GM20431 (cell line): ENCODE measurements around the gene ATP9A.
"Not testable (repeated sequence)": the region's sequence is repeated elsewhere in the genome, so short reads cannot be mapped to it uniquely, and the experiment has no call there.

Source experiments
- in situ Hi-C: fragments of 300-500 bp; cut with MseI, MboI; formaldehyde crosslinking; loops from one replicate; pipeline ENCODE4 v1.15.0; 2020; ENCODE audit warnings: low sequenced_read_pairs; ENCODE audit not compliant: unreplicated experiment

ATP9A gene

GRCh38 chr20:51665543-51666118 lies 102.6 kb downstream of the ATP9A start:
- in situ Hi-C loops, result no loop called here

GRCh38 chr20:51661609-51662178 lies 106.5 kb downstream of the ATP9A start:
- in situ Hi-C loops, result no loop called here

GRCh38 chr20:51660672-51661608 lies 107.2 kb downstream of the ATP9A start:
- in situ Hi-C loops, result no loop called here

DNA sequence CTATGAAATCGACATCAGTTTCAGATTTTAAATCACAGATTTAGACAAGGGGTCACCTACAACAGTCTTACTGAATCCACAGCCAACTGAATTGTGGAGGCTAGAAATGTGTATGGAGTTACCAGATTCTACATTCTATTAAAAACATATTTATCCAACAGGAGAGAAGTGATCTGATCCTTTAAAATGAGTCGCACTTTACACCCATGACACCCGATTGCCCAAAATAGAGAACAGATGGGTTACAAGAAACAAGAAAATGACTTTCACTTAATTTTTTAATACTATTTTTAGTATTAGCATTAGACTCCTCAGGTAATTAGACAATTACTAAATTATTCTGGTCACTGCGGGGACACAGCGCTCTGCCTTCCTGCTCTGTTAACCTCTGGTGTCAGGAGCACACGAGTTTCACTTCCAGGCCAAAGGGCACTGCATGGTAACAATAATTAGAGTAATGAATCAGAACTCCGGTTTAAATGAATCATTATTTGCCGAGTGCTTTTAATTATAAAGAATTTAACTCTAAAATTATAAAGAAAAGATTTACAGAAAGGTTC lies 108.6 kb downstream of the ATP9A start:
- in situ Hi-C loops, result no loop called here

DNA sequence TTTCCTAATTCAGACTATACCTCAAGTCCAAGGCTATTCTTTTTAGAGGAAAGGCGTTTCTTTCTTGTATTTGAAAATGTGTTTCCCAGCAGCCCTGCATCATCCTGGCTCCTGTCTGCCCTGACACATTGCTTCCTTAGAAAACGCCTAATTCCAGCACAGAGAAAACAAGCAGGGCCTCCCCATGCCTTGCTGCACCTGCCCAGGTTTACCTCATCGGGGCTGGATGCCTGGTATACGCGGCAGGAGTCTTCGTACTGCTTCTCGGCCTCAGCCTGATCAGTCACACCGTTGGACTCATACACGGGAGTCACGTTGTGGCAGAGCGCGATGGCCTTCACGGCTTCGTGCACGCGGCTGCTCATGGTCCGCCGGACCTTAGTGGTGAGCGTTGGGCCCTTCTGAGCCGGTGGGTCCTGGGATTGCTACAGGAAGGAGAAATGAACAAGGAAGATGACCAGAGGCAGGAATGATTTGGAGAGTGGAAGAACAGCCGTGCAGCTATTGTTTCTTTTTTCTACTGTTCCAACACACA lies 111.4 kb downstream of the ATP9A start:
- in situ Hi-C loops, result no loop called here

GRCh38 chr20:51656089-51656488 lies 112.1 kb downstream of the ATP9A start:
- in situ Hi-C loops, result not testable (repeated sequence)

DNA sequence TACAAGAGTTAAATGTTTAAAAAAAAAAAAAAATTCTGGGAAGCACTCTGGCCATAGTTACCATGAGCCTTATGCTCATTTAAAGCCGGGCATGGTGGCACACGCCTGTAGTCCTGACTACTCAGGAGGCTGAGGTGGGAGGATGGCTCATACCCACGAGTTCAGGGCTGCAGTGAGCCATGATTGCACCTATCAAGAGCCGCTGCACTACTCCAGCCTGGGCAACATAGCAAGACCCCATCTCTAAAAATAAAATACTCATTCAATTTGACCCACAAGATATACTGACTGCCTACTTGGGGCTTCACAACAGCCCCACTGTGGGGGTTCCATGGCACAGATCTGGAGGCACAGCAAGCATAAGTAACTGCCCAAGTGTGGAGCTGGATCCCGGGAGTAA lies 113.7 kb downstream of the ATP9A start:
- in situ Hi-C loops, result no loop called here

DNA sequence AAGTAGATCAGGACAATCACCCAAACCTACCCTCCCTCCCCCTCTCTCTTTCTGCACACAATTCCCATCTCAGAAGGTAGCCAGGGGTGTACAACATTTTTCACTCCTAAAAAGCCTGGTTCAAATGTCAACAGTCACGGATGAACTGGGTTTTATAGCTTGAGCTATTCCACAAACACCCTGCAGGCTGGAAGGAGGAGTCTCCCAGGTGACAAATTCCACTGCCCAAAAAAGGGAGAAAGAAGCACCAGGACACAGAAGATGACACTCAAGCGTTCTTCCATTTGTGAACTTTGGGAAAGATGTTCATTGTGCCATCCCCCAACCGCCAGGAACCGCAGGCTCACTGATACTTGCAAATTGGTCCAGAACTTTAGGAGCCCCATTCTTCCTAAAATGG lies 114.1 kb downstream of the ATP9A start:
- in situ Hi-C loops, result no loop called here

DNA sequence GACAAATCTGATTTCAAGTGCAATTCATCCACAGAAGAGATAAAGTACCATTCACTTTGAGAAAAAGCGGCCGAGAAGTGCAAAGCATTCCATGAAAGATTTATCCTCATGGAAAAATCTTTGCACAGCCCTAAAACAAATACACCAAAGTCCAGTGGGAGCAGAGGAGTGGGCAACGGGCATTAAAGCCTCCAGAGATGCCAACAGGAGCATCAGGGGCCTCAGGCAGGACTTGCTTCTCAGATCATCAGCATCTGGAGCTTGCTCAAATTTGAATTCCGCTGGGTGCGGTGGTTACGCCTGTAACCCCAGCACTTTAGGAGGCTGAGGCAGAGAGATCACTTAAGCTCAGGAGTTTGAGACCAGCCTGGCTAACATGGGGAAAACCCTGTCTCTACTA lies 115.0 kb downstream of the ATP9A start:
- in situ Hi-C loops, result no loop called here

- in situ Hi-C loops, result no loop called here
These were observed 116.2 kb downstream of the ATP9A start for GRCh38 chr20:51651921-51652549.

GRCh38 chr20:51650685-51651134 lies 117.5 kb downstream of the ATP9A start:
- in situ Hi-C loops, result no loop called here

DNA sequence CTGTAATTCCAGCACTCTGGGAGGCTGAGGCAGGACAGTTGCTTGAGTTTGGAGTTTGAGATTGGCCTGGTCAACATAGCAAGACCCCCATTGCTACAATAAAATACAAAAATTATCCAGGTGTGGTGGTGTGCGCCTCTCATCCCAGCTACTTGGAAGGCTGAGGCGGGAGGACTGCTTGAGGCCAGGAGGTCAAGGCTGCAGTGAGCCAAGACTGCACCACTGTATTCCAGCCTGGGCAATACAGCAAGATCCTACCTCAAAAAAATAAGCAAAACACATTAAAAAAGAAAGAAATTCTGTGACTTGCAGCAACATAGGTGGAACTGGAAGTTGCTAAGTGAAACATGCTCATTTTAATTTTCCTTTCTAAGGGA lies 119.6 kb downstream of the ATP9A start:
- in situ Hi-C loops, result loop anchor here (25.0 kb wide), 2 partner anchors 314 to 439 kb away; no protein-coding TSS in a partner anchor

DNA sequence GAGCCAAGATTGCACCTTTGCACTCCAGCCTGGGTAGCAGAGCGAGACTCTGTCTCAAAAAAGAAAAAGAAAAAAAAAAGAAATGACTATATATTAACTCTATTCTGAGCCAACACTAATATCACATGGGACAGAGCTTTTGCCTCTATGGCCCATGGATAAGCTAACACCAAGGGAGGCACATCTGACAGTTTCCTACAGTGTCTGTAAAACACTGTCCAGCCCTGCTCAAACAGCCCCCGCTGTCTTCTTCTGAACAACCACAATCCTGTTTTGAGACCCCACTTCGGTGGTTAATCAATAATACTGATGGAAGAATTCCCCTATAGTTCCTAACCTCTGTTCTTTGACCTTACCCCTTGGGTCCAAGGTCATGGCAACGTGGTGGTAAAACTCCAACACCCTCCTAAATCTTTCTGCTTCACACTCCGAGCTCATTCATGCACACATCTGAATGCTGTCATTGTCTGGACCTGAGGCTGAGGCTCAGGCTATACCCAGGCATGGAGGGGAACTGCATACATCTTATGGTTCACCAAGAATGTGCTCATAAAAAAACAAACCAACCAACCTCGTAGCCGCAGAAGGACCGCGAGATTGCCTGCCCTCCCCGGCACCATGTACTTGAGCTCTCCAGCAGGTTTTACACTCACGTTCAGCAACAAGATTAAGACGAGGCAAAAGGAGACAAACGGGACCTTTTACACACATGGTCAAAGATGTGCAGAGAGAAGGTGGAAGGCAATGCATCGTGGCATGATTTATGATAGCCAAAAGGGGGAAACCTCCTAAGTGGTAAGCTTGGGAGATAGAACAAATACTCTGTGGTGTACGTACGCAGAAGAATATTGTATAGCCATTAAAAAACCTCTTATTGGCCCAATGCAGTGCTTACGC lies 120.3 kb downstream of the ATP9A start:
- in situ Hi-C loops, result loop anchor here (25.0 kb wide), 2 partner anchors 314 to 439 kb away; no protein-coding TSS in a partner anchor

DNA sequence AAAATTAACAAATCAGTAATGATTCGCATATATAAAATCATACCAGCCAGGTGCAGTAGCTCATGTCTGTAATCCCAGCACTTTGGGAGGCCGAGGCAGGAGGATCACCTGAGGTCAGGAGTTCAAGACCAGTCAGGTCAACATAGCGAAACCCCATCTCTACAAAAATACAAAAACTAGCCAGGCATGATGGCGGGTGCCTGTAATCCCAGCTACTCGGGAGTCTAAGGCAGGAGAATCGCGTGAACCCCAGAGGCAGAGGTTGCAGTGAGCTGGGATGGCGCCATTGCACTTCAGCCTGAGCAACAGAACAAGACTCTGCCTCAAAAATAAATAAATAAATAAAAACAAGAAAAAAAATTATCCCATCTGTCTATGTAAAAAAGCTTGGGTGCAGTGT lies 124.4 kb downstream of the ATP9A start:
- in situ Hi-C loops, result loop anchor here (25.0 kb wide), 2 partner anchors 318 to 443 kb away; no protein-coding TSS in a partner anchor

DNA sequence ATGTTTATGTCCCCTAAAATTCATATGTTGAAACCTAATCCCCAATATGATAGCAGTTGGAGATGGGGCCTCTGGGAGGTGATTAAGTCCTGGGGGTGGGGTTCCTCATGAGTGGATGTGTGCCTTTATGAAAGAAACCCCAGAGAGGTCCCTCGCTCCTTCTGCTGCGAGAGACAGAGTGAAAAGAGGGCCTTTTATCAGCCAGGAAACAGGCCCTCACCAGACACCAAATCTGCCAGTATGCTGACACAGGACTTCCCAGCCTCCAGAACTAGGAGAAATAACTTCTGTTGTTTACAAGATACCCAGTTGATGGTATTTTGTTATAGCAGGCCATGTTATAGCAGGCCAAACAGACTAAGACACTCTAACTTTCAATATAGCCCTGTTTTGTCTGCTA lies 124.8 kb downstream of the ATP9A start:
- in situ Hi-C loops, result loop anchor here (25.0 kb wide), 2 partner anchors 319 to 444 kb away; no protein-coding TSS in a partner anchor

DNA sequence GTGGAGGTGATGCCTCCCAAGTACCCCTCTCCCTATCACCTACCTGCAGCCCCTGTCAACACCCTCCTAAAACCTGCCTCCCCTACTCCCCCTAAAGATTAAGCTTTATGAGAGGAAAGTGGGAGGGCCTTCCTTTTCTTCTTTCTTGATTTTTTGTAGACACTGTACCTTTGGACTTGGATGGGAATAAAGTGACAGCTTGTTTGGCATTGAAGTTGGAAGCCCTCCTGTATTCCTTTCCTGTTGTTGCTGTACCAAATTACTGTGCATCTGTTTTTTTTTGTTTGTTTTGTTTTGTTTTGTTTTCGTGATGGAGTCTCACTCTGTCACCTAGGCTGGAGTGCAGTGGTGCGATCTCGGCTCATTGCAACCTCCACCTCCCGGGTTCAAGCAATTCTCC lies 126.3 kb downstream of the ATP9A start:
- in situ Hi-C loops, result loop anchor here (25.0 kb wide), 2 partner anchors 320 to 445 kb away; no protein-coding TSS in a partner anchor

GRCh38 chr20:51640743-51641142 lies 127.4 kb downstream of the ATP9A start:
- in situ Hi-C loops, result loop anchor here (25.0 kb wide), 2 partner anchors 322 to 447 kb away; no protein-coding TSS in a partner anchor

DNA sequence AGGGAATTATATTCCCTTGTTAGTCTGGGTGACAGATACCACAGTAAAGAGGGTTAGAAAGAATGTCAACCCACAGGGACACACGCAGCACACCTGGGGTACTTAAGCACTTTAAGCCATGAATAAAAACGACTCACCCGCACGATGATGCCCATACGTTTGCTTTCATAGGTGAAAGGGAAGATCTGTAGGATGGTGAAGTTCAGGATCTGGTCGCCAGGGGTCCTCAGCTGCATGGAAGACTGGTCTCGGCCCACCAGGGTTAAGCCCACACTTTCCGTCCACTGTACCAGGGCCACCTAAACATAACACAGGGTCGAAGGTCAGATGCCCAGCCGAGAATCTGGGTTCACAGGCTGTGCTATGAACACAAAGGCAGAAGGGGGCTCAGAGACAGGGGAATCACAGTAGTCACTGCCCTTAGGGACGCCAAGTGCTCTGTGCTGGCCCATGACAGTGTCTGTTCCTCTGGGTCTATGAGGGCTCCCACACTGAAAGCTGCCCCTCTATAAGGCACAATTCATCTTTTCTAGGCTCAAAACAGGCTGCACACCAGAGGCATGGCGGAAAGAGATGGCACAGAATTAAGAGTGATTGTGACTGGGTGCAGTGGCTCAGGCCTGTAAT lies 128.9 kb downstream of the ATP9A start:
- in situ Hi-C loops, result loop anchor here (25.0 kb wide), 2 partner anchors 323 to 448 kb away; no protein-coding TSS in a partner anchor
